Measurements from ENCODE around the gene HES7.

GRCh38 chr17:8147141-8147804, 23.4 kb upstream of the HES7 start:
- TF ChIP-seq, protein P1, sequence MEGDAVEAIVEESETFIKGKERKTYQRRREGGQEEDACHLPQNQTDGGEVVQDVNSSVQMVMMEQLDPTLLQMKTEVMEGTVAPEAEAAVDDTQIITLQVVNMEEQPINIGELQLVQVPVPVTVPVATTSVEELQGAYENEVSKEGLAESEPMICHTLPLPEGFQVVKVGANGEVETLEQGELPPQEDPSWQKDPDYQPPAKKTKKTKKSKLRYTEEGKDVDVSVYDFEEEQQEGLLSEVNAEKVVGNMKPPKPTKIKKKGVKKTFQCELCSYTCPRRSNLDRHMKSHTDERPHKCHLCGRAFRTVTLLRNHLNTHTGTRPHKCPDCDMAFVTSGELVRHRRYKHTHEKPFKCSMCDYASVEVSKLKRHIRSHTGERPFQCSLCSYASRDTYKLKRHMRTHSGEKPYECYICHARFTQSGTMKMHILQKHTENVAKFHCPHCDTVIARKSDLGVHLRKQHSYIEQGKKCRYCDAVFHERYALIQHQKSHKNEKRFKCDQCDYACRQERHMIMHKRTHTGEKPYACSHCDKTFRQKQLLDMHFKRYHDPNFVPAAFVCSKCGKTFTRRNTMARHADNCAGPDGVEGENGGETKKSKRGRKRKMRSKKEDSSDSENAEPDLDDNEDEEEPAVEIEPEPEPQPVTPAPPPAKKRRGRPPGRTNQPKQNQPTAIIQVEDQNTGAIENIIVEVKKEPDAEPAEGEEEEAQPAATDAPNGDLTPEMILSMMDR (IDR thresholded peaks at IDR 0.05; ENCODE audit: low read depth, low read length, missing input control) = no peak
- TF ChIP-seq SP1 (IDR thresholded peaks at IDR 0.05) (no peak), MAX (IDR thresholded peaks at IDR 0.05) (no peak), GABPA (IDR thresholded peaks at IDR 0.05 in 1 of 2, conservative IDR thresholded peaks at IDR 0.05 in 1 of 2) (no peak)
